CD4-positive, alpha-beta T cell treated with Interleukin-17A for 1 hour (primary cell): ENCODE results near the gene CDC73.

ENCODE experiments used
- DNase-seq: peaks from one replicate; pipeline ENCODE4 v3.0.0-alpha.2; 2020

Gene CDC73

GRCh38 chr1:193299038-193299437, 177.2 kb downstream of the CDC73 start:
- no peak for DNase-seq

- DNase-seq, result no peak
These were observed 179.9 kb downstream of the CDC73 start for GRCh38 chr1:193301746-193302145.

DNA sequence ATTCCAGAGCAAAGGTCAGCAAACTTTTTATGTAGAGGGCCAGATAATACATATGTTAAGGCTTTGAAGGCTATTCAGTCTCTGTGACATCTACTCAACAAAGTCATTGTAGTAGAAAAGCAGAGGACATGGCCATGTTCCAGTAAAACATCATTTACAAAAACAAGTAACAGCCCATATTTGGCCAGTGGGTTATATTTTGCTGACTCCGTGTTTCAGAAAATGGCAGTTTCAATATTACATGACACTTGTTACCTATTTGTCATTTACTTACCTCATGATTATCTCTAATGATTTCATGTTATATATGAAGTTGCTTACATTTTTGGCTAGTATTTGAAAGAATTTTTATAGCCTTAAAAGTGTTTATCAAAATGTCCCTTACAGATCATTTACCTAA, 182.0 kb downstream of the CDC73 start:
- DNase-seq, result no peak
